H9 (cell line): Measurements from ENCODE around the gene TSPEAR. TPM values are rescaled to one million over a fixed set of nuclear protein-coding genes. Genes with fewer than 3 reads are reported as not detected.
A peak's percentile ranks its signal among the peaks of the same experiment; 100 is the strongest.

ENCODE experiments used
- DNase-seq: peaks from one replicate; pipeline ENCODE4 v3.0.0-alpha.2; 2017
- H2AFZ ChIP-seq: one replicate; pipeline ENCODE4 v1.6.1; 2013; ENCODE audit warnings: mild to moderate bottlenecking, low read length, control low read depth, moderate library complexity
- H2AK5ac ChIP-seq: 2 replicates; pipeline ENCODE4 v1.6.1; 2013; ENCODE audit warnings: low read length, control low read depth, mixed read lengths; ENCODE audit not compliant: insufficient read length
- H2BK120ac ChIP-seq: one replicate; pipeline ENCODE4 v1.6.1; 2013; ENCODE audit warnings: low read depth, mild to moderate bottlenecking, low read length, control low read depth, inconsistent platforms; ENCODE audit not compliant: poor library complexity, severe bottlenecking
- H2BK12ac ChIP-seq: 2 replicates; pipeline ENCODE4 v1.6.1; 2013; ENCODE audit warnings: low read length, control low read depth, mixed read lengths, low read depth; ENCODE audit not compliant: insufficient read length
- H2BK15ac ChIP-seq: 2 replicates; pipeline ENCODE4 v1.6.1; 2013; ENCODE audit warnings: low read depth, low read length, control low read depth
- H2BK20ac ChIP-seq: one replicate; pipeline ENCODE4 v1.6.1; 2013; ENCODE audit warnings: low read depth, mild to moderate bottlenecking, low read length, control low read depth, inconsistent platforms; ENCODE audit not compliant: poor library complexity, severe bottlenecking
- H2BK5ac ChIP-seq: 2 replicates; pipeline ENCODE4 v1.6.1; 2013; ENCODE audit warnings: low read length, control low read depth, mixed read lengths; ENCODE audit not compliant: insufficient read length
- H3K14ac ChIP-seq: 2 replicates; pipeline ENCODE4 v1.6.1; 2013; ENCODE audit warnings: low read length, control low read depth; ENCODE audit not compliant: insufficient read depth
- H3K18ac ChIP-seq: 2 replicates; pipeline ENCODE4 v1.6.1; 2013; ENCODE audit warnings: low read depth, mild to moderate bottlenecking, mixed read lengths, low read length, control low read depth; ENCODE audit not compliant: insufficient read length
- H3K23ac ChIP-seq: 2 replicates; pipeline ENCODE4 v1.6.1; 2013; ENCODE audit warnings: low read length, control low read depth, mixed read lengths, low read depth; ENCODE audit not compliant: insufficient read length
- H3K23me2 ChIP-seq: 2 replicates; pipeline ENCODE4 v1.6.1; 2013; ENCODE audit warnings: low read depth, mild to moderate bottlenecking, mixed read lengths, low read length, control low read depth; ENCODE audit not compliant: insufficient read length, poor library complexity, severe bottlenecking
- H3K27ac ChIP-seq: 2 replicates; pipeline ENCODE4 v1.5.1; 2013; ENCODE audit warnings: low read length, control low read depth, mixed read lengths, low read depth; ENCODE audit not compliant: insufficient read length
- H3K27me3 ChIP-seq: 2 replicates; pipeline ENCODE4 v1.6.1; 2013; ENCODE audit warnings: low read length, control low read depth, inconsistent platforms; ENCODE audit not compliant: insufficient read depth
- H3K4ac ChIP-seq: 2 replicates; pipeline ENCODE4 v1.6.1; 2013; ENCODE audit warnings: low read depth, mild to moderate bottlenecking, control low read depth, inconsistent platforms, low read length, moderate library complexity
- H3K4me1 ChIP-seq: 2 replicates; pipeline ENCODE4 v1.6.1; 2013; ENCODE audit warnings: low read length, control low read depth, inconsistent platforms; ENCODE audit not compliant: insufficient read depth
- H3K4me2 ChIP-seq: 2 replicates; pipeline ENCODE4 v1.6.1; 2013; ENCODE audit warnings: low read length, control low read depth, mixed read lengths; ENCODE audit not compliant: insufficient read length, insufficient read depth
- H3K56ac ChIP-seq: 2 replicates; pipeline ENCODE4 v1.6.1; 2013; ENCODE audit warnings: low read depth, mild to moderate bottlenecking, mixed read lengths, low read length, control low read depth; ENCODE audit not compliant: insufficient read length
- H3K79me1 ChIP-seq: 2 replicates; pipeline ENCODE4 v1.6.1; 2013; ENCODE audit warnings: low read depth, mild to moderate bottlenecking, moderate library complexity, low read length, control low read depth, inconsistent platforms; ENCODE audit not compliant: insufficient read depth, poor library complexity, severe bottlenecking
- H3K79me2 ChIP-seq: 2 replicates; pipeline ENCODE4 v1.6.1; 2013; ENCODE audit warnings: low read length, control low read depth, inconsistent platforms; ENCODE audit not compliant: insufficient read depth
- H3K9ac ChIP-seq: 2 replicates; pipeline ENCODE4 v1.6.1; 2013; ENCODE audit warnings: low read length, control low read depth, mixed read lengths; ENCODE audit not compliant: insufficient read length; ENCODE audit errors: extremely low read depth
- H3K9me3 ChIP-seq: one replicate; pipeline ENCODE4 v1.6.1; 2013; ENCODE audit warnings: low read depth, low read length, inconsistent platforms; ENCODE audit not compliant: control insufficient read depth
- H3T11ph ChIP-seq: one replicate; pipeline ENCODE4 v1.6.1; 2013; ENCODE audit warnings: mild to moderate bottlenecking, low read length, control low read depth, inconsistent platforms
- H4K20me1 ChIP-seq: one replicate; pipeline ENCODE4 v1.6.1; 2013; ENCODE audit not compliant: control insufficient read depth, insufficient read length, insufficient read depth
- H4K5ac ChIP-seq: 2 replicates; pipeline ENCODE4 v1.6.1; 2013; ENCODE audit warnings: low read depth, mild to moderate bottlenecking, mixed read lengths, low read length, control low read depth; ENCODE audit not compliant: insufficient read length
- H4K8ac ChIP-seq: replicated peaks from 2 replicates; pipeline ENCODE4 v1.6.1; 2013; ENCODE audit warnings: low read length, control low read depth, mixed read lengths, low read depth; ENCODE audit not compliant: insufficient read length
- H4K91ac ChIP-seq: 2 replicates; pipeline ENCODE4 v1.6.1; 2013; ENCODE audit warnings: low read depth, mild to moderate bottlenecking, moderate library complexity, mixed read lengths, low read length, control low read depth; ENCODE audit not compliant: insufficient read length
- H3K27ac Mint-ChIP-seq, 3 experiments: 2 replicates in 2 of 3; 3 replicates in 1 of 3; pipeline ENCODE4 v1.8.0; 2020 to 2021; ENCODE audit warnings: mixed read lengths in 3 of 3, mild to moderate bottlenecking in 1 of 3, moderate library complexity in 1 of 3
- H3K27me3 Mint-ChIP-seq: 2 replicates; pipeline ENCODE4 v1.8.0; 2021; ENCODE audit warnings: low read depth, mild to moderate bottlenecking, moderate library complexity, mixed read lengths
- H3K36me3 Mint-ChIP-seq, 3 experiments: 2 replicates in 2 of 3; 3 replicates in 1 of 3; pipeline ENCODE4 v1.8.0; 2020 to 2021; ENCODE audit warnings: low read depth in 3 of 3, mixed read lengths in 3 of 3; ENCODE audit not compliant: insufficient read depth in 1 of 3
- H3K4me1 Mint-ChIP-seq, 2 experiments: 2 replicates each; pipeline ENCODE4 v1.8.0; 2020; ENCODE audit warnings: mixed read lengths in 2 of 2
- H3K4me3 Mint-ChIP-seq, 2 experiments: 2 replicates in 1 of 2; 3 replicates in 1 of 2; pipeline ENCODE4 v1.8.0; 2020 to 2021; ENCODE audit warnings: mild to moderate bottlenecking in 2 of 2, mixed read lengths in 2 of 2, moderate library complexity in 1 of 2
- H3K9me3 Mint-ChIP-seq, 2 experiments: 2 replicates in 1 of 2; 3 replicates in 1 of 2; pipeline ENCODE4 v1.8.0; 2020; ENCODE audit warnings: mild to moderate bottlenecking in 2 of 2, mixed read lengths in 2 of 2, moderate library complexity in 1 of 2
- WGBS: extraction: QIAGEN DNeasy Blood & Tissue Kit; methylation state at CpG from one replicate; pipeline ENCODE4 v1.1.7; 2013; ENCODE audit warnings: missing lambda C conversion rate, low lambda C conversion rate, mixed read lengths; ENCODE audit not compliant: insufficient read length; ENCODE audit errors: extremely low coverage; 5-methylcytosine and 5-hydroxymethylcytosine counted together
- total RNA-seq: library from RNA; stranded (reverse); gene quantifications from 2 replicates; pipeline ENCODE4 v1.2.1, GENCODE V29; 2021
- TF ChIP-seq, protein P1 (sequence below): fragments of 200-600 bp; sonication (generic); conservative IDR thresholded peaks from 3 replicates; pipeline ENCODE4 v1.8.0; 2021; ENCODE audit warnings: antibody characterized with exemption, mild to moderate bottlenecking

The TSPEAR gene
- total RNA-seq, 1 experiment from 2014 or later: 1.3 TPM

DNA sequence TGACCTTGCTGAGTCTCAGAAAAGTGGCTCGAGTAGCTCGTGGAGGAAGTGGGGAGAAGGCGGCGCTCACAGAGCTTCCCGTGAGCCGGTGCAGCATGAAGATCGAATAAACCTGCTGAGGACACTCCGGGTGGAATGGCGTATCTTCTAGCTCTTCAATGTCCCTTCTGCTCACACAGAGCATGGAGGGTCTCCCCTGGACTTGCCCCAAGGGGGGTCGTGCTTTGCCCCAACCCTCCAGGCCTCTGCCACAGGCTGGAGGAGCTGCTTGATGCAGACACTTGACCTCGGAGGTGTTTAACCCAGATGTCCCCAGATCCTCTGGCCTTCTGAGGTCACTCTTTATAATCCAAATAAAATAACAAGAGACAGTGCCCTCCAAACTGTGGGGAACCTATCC is 16.6 kb downstream of the TSPEAR start:
- H3K27me3 Mint-ChIP-seq: peaks cover 5% of the 10 kb centered on the region; the same call in 1 of the 2 replicates

More for the DNA sequence above, 16.6 kb downstream of the TSPEAR start:
- no peaks in the 10 kb centered on the region for H3K9me3 ChIP-seq
- Mint-ChIP-seq H3K4me1 (peaks cover 48 to 49% of the 10 kb centered on the region in 2 experiments), H3K9me3 (peaks cover 17 to 18% of the 10 kb centered on the region in 2 experiments), H3K4me3 (no peak overlapping the region), H3K36me3 (peaks cover 7 to 19% (median 7%) of the 10 kb centered on the region in 3 experiments; a peak in 6 of 7 replicates), H3K27ac (no peak overlapping the region)
- no peak overlapping the region for H3K56ac ChIP-seq
- no peak overlapping the region for H3K9ac ChIP-seq
- no peaks in the 10 kb centered on the region for H3K79me2 ChIP-seq
- no peaks in the 10 kb centered on the region for H3K79me1 ChIP-seq
- no peak overlapping the region for H4K8ac ChIP-seq
- H2AFZ ChIP-seq: no peak overlapping the region
- no peak overlapping the region for H3K4me2 ChIP-seq
- H3K27ac ChIP-seq: no peak overlapping the region
- H4K20me1 ChIP-seq: no peaks in the 10 kb centered on the region
- peak; percentile 23 for DNase-seq
- no peak overlapping the region for H2BK5ac ChIP-seq
- no peak overlapping the region for H3T11ph ChIP-seq
- H4K91ac ChIP-seq: no peak overlapping the region
- TF ChIP-seq, protein P1, sequence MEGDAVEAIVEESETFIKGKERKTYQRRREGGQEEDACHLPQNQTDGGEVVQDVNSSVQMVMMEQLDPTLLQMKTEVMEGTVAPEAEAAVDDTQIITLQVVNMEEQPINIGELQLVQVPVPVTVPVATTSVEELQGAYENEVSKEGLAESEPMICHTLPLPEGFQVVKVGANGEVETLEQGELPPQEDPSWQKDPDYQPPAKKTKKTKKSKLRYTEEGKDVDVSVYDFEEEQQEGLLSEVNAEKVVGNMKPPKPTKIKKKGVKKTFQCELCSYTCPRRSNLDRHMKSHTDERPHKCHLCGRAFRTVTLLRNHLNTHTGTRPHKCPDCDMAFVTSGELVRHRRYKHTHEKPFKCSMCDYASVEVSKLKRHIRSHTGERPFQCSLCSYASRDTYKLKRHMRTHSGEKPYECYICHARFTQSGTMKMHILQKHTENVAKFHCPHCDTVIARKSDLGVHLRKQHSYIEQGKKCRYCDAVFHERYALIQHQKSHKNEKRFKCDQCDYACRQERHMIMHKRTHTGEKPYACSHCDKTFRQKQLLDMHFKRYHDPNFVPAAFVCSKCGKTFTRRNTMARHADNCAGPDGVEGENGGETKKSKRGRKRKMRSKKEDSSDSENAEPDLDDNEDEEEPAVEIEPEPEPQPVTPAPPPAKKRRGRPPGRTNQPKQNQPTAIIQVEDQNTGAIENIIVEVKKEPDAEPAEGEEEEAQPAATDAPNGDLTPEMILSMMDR: no peak
- no peak overlapping the region for H4K5ac ChIP-seq
- H3K14ac ChIP-seq: no peak overlapping the region
- no peak overlapping the region for H2BK12ac ChIP-seq
- no CpG with 5 or more reads among the region's 11 CpGs for WGBS
- no peak overlapping the region for H2BK120ac ChIP-seq
- H3K23me2 ChIP-seq: no peaks in the 10 kb centered on the region
- no peak overlapping the region for H3K18ac ChIP-seq
- H3K4ac ChIP-seq: no peak overlapping the region
- H2AK5ac ChIP-seq: no peak overlapping the region
- no peak overlapping the region for H2BK20ac ChIP-seq
- no peak overlapping the region for H3K23ac ChIP-seq
- H3K27me3 ChIP-seq: no peaks in the 10 kb centered on the region; the same call in 1 of the 2 replicates
- H3K4me1 ChIP-seq: peaks cover 4% of the 10 kb centered on the region; the same call in 1 of the 2 replicates
- no peak overlapping the region for H2BK15ac ChIP-seq
